Type B pancreatic cell (in vitro differentiated cells): ENCODE results near the gene FXR1. TPM values are rescaled to one million over a fixed set of nuclear protein-coding genes. Genes with fewer than 3 reads are reported as not detected.

Source experiments
- DNase-seq: peaks from one replicate; pipeline ENCODE4 v3.0.0; 2021; ENCODE audit warnings: mixed read lengths; ENCODE audit not compliant: unreplicated experiment; ENCODE audit errors: extremely low spot score
- H3K27ac Mint-ChIP-seq: 2 replicates; pipeline ENCODE4 v1.8.0; 2021; ENCODE audit warnings: mild to moderate bottlenecking, mixed read lengths
- H3K27me3 Mint-ChIP-seq: 2 replicates; pipeline ENCODE4 v1.8.0; 2021; ENCODE audit warnings: mixed read lengths
- H3K36me3 Mint-ChIP-seq: 2 replicates; pipeline ENCODE4 v1.8.0; 2021; ENCODE audit warnings: mixed read lengths
- H3K4me1 Mint-ChIP-seq: one replicate; pipeline ENCODE4 v1.8.0; 2021; ENCODE audit warnings: mixed read lengths; ENCODE audit not compliant: unreplicated experiment
- H3K4me3 Mint-ChIP-seq: 2 replicates; pipeline ENCODE4 v1.8.0; 2021; ENCODE audit warnings: mild to moderate bottlenecking, mixed read lengths
- H3K9me3 Mint-ChIP-seq: 2 replicates; pipeline ENCODE4 v1.8.0; 2021; ENCODE audit warnings: mixed read lengths
- total RNA-seq: library from RNA; stranded (reverse); gene quantifications from 2 replicates; pipeline ENCODE4 v1.2.1, GENCODE V29; 2021; ENCODE audit warnings: low replicate concordance
- TF ChIP-seq, protein P1 (sequence below): fragments of 200-600 bp; sonication (generic); conservative IDR thresholded peaks from 2 replicates; pipeline ENCODE4 v1.5.0; 2021; ENCODE audit warnings: antibody characterized with exemption, mild to moderate bottlenecking

The FXR1 gene
- total RNA-seq, 1 donor from 2014 or later = 179 TPM

DNA sequence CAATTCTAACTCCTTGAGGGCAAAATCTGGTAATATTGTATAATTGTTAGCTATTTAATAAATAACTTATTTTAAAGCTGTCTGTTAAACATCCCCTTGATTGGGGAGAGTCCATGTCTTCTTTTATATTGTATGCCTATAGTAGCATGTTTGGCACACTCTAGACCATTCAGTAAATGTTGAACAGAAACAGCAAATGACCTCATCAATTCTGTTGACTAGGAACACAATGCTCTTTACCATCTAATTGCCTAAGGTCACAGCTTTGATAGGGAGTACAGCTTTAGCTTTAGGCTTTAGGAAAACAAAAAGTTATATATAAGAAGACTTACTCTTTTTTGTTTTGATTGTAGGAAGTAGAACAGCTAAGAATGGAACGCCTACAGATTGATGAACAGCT, 50.1 kb downstream of the FXR1 start:
- Mint-ChIP-seq H3K4me1 (no peaks in the 10 kb centered on the region), H3K27ac (no peak overlapping the region), H3K9me3 (no peaks in the 10 kb centered on the region), H3K36me3 (peaks cover 32% of the 10 kb centered on the region), H3K27me3 (no peaks in the 10 kb centered on the region), H3K4me3 (no peak overlapping the region)
- TF ChIP-seq, protein P1, sequence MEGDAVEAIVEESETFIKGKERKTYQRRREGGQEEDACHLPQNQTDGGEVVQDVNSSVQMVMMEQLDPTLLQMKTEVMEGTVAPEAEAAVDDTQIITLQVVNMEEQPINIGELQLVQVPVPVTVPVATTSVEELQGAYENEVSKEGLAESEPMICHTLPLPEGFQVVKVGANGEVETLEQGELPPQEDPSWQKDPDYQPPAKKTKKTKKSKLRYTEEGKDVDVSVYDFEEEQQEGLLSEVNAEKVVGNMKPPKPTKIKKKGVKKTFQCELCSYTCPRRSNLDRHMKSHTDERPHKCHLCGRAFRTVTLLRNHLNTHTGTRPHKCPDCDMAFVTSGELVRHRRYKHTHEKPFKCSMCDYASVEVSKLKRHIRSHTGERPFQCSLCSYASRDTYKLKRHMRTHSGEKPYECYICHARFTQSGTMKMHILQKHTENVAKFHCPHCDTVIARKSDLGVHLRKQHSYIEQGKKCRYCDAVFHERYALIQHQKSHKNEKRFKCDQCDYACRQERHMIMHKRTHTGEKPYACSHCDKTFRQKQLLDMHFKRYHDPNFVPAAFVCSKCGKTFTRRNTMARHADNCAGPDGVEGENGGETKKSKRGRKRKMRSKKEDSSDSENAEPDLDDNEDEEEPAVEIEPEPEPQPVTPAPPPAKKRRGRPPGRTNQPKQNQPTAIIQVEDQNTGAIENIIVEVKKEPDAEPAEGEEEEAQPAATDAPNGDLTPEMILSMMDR = no peak
- no peak for DNase-seq

DNA sequence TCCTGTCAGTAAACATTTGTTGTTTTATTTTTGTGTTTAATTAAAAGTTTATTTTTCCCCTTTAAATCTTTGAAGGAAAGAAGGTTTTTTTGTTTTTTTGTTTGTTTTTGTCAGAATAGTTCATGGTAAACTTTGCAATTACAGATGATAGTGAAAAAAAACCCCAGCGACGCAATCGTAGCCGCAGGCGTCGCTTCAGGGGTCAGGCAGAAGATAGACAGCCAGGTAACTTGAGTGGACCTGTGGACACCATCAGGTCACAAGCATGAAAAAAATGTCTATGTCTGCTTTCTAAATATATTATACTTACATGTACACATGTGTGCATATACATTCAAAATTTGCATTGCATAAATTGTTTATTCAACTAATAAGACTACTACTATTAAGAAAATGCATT, 58.5 kb downstream of the FXR1 start:
- H3K9me3 Mint-ChIP-seq = no peaks in the 10 kb centered on the region
- H3K27me3 Mint-ChIP-seq = no peaks in the 10 kb centered on the region
- no peaks in the 10 kb centered on the region for H3K4me1 Mint-ChIP-seq
- TF ChIP-seq, protein P1 = no peak
- H3K4me3 Mint-ChIP-seq = no peak overlapping the region
- H3K36me3 Mint-ChIP-seq = peaks cover 17% of the 10 kb centered on the region
- no peak for DNase-seq
- H3K27ac Mint-ChIP-seq = no peak overlapping the region

DNA sequence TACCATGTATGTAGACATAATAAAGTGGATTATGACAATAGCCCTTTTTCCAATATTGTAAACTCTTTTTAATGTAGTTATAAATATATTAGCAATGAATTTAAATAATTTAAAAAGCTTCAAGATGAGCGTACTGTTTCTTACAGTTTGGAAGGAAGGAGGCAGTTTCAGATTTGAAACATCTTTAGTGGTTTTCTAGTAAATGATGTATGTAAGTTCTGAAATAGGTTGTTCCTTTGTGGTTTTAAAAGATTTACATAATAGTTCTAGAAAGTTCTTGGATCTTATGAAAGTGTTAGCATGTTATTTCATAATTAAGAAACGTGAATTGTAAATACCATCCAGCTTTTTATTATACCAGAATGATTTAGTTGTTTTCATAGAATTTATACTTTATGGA, 61.1 kb downstream of the FXR1 start:
- no peak for DNase-seq
- Mint-ChIP-seq H3K27ac (no peak overlapping the region), H3K4me3 (no peak overlapping the region), H3K9me3 (no peaks in the 10 kb centered on the region), H3K4me1 (no peaks in the 10 kb centered on the region), H3K27me3 (no peaks in the 10 kb centered on the region), H3K36me3 (peaks cover 6% of the 10 kb centered on the region)
- TF ChIP-seq, protein P1 = no peak

DNA sequence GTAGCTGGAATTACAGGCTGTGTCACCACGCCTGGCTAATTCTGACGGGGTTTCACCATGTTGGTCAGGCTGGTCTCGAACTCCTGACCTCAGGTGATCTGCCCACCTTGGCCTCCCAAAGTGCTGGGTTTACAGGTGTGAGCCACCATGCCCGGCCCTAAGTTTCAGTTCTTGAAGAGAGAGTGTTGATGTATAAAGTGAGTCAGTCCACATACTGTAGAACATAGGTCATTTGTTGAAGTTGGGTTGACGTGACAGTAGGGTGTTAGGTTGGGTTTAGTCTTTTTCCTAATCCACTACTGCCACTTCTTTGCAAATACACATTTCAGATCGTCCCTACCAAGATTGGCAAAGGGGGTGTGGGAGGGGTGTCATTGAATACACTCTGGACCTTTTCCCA, 61.8 kb downstream of the FXR1 start:
- H3K36me3 Mint-ChIP-seq = peaks cover 4% of the 10 kb centered on the region
- no peaks in the 10 kb centered on the region for H3K27me3 Mint-ChIP-seq
- no peaks in the 10 kb centered on the region for H3K4me1 Mint-ChIP-seq
- H3K27ac Mint-ChIP-seq = no peak overlapping the region
- H3K9me3 Mint-ChIP-seq = no peaks in the 10 kb centered on the region
- TF ChIP-seq, protein P1 = no peak
- DNase-seq = no peak
- no peak overlapping the region for H3K4me3 Mint-ChIP-seq

DNA sequence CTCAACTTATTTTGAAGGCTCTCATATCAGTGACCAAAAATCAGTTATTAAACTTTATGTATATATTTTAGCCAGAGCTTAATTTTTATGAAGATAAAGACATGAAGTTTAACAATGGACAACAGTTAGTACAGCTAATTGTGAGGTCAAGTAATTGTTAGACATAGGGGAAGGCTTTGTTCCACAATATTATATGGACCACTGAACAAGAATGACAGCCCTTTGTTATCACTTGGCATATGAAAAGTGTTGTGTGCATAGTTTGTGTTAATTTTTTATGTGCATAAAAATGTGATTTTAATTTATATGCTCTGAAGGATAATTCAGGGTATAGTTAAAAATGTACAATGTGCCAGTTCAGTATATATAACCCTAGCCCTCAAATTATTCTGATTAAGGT, 65.0 kb downstream of the FXR1 start:
- TF ChIP-seq, protein P1 = no peak
- H3K36me3 Mint-ChIP-seq = peaks cover 4% of the 10 kb centered on the region
- no peaks in the 10 kb centered on the region for H3K9me3 Mint-ChIP-seq
- no peak for DNase-seq
- no peak overlapping the region for H3K27ac Mint-ChIP-seq
- H3K4me1 Mint-ChIP-seq = peaks cover 6% of the 10 kb centered on the region
- H3K27me3 Mint-ChIP-seq = no peaks in the 10 kb centered on the region
- no peak overlapping the region for H3K4me3 Mint-ChIP-seq

DNA sequence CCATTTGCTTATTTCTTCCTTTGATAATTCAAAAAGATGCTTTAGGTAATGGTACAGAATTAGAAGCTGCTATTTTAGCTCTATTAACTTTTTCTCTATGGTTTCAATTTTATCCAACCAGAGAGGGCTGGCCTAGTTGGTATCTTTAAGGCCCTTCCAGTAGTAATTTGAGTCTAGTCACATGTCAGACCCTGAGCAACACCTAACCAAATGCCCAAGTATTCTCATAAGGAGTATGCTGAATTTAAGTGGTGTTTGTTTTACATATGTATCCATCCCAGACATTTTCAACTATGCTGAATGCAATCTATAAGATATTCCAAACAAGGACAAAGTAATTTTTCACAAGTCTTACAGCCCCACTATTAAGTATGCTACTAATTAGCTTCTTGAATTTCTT, 67.5 kb downstream of the FXR1 start:
- Mint-ChIP-seq H3K4me3 (no peak overlapping the region), H3K4me1 (peaks cover 6% of the 10 kb centered on the region)

More for the DNA sequence above, 67.5 kb downstream of the FXR1 start:
- Mint-ChIP-seq H3K36me3 (peaks cover 7% of the 10 kb centered on the region), H3K27ac (no peak overlapping the region), H3K9me3 (no peaks in the 10 kb centered on the region), H3K27me3 (no peaks in the 10 kb centered on the region)
- DNase-seq = no peak
- TF ChIP-seq, protein P1 = no peak
